ENCODE data around the gene MYO3B.

The MYO3B gene

DNA sequence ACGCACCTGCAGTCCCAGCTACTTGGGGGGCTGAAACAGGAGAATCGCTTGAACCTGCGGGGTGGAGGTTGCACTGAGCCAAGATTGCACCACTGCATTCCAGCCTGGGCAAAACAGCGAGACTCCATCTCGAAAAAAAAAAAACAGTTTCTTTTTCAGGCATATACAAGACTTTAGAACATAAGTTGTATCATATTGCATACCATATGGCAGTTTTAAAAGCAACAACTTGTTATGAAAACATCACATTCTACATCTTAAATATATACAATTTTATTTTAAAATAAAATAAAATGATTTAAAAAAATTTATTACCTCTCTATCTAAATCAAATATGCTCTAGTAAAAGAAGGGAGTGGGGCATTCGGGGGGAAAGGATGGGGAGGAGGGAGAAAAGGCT is 497.8 kb downstream of the MYO3B start:
- Histone ChIP-seq H3K27me3 (ENCODE audit: control insufficient read depth, low read length) (0 out of 2 replicates have a peak, but pooled peaks cover 2% of the 10 kb centered on the region), H3K36me3 (ENCODE audit: control insufficient read depth, low read length) (no peaks in the 10 kb centered on the region), H3K27ac (ENCODE audit: low read depth, low read length) (no peak overlapping the region), H4K20me1 (ENCODE audit: control insufficient read depth, insufficient read depth, low read depth, low read length) (no peaks in the 10 kb centered on the region), H3K79me2 (ENCODE audit: control insufficient read depth, low read length) (no peaks in the 10 kb centered on the region), H3K4me1 (ENCODE audit: control insufficient read depth, low read length) (no peaks in the 10 kb centered on the region), H3K4me3 (ENCODE audit: low read length) (no peak overlapping the region), H3F3A (ENCODE audit: control insufficient read depth, insufficient read depth) (no peaks in the 10 kb centered on the region), H3K4me2 (ENCODE audit: low read length) (no peak overlapping the region), H3K9me2 (replicated peaks; ENCODE audit: control insufficient read depth, low read length) (no peaks in the 10 kb centered on the region), H3K9me3 (ENCODE audit: control insufficient read depth, insufficient read depth, low read length) (no peaks in the 10 kb centered on the region)
- TF ChIP-seq, protein P1, sequence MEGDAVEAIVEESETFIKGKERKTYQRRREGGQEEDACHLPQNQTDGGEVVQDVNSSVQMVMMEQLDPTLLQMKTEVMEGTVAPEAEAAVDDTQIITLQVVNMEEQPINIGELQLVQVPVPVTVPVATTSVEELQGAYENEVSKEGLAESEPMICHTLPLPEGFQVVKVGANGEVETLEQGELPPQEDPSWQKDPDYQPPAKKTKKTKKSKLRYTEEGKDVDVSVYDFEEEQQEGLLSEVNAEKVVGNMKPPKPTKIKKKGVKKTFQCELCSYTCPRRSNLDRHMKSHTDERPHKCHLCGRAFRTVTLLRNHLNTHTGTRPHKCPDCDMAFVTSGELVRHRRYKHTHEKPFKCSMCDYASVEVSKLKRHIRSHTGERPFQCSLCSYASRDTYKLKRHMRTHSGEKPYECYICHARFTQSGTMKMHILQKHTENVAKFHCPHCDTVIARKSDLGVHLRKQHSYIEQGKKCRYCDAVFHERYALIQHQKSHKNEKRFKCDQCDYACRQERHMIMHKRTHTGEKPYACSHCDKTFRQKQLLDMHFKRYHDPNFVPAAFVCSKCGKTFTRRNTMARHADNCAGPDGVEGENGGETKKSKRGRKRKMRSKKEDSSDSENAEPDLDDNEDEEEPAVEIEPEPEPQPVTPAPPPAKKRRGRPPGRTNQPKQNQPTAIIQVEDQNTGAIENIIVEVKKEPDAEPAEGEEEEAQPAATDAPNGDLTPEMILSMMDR (IDR thresholded peaks at IDR 0.05; ENCODE audit: low read depth, low read length, poor library complexity, severe bottlenecking) = no peak

GRCh38 chr2:170679607-170680079 is 501.7 kb downstream of the MYO3B start:
- TF ChIP-seq EZH2phosphoT487 (IDR thresholded peaks at IDR 0.05; ENCODE audit: borderline replicate concordance, low read length) = no peak
- H3K27ac ChIP-seq (ENCODE audit: low read depth, low read length) = no peak overlapping the region
- H3K4me3 ChIP-seq (ENCODE audit: low read length) = no peak overlapping the region

GRCh38 chr2:170680172-170680941 is 502.4 kb downstream of the MYO3B start:
- Histone ChIP-seq H3K4me2 (ENCODE audit: low read length) (no peak overlapping the region), H3K27me3 (ENCODE audit: control insufficient read depth, low read length) (no peaks in the 10 kb centered on the region), H3K9me3 (ENCODE audit: control insufficient read depth, insufficient read depth, low read length) (no peaks in the 10 kb centered on the region), H4K20me1 (ENCODE audit: control insufficient read depth, insufficient read depth, low read depth, low read length) (no peaks in the 10 kb centered on the region), H3K27ac (ENCODE audit: low read depth, low read length) (no peak overlapping the region), H3K4me3 (ENCODE audit: low read length) (no peak overlapping the region), H3K9me2 (replicated peaks; ENCODE audit: control insufficient read depth, low read length) (no peaks in the 10 kb centered on the region), H3K36me3 (ENCODE audit: control insufficient read depth, low read length) (no peaks in the 10 kb centered on the region), H3F3A (ENCODE audit: control insufficient read depth, insufficient read depth) (no peaks in the 10 kb centered on the region), H3K79me2 (ENCODE audit: control insufficient read depth, low read length) (no peaks in the 10 kb centered on the region), H3K4me1 (ENCODE audit: control insufficient read depth, low read length) (no peaks in the 10 kb centered on the region)
- TF ChIP-seq EZH2phosphoT487 (IDR thresholded peaks at IDR 0.05; ENCODE audit: borderline replicate concordance, low read length) = no peak
- TF ChIP-seq, protein P1 (IDR thresholded peaks at IDR 0.05; ENCODE audit: low read depth, low read length, poor library complexity, severe bottlenecking) = no peak

More at GRCh38 chr2:170679607-170680079, 501.7 kb downstream of the MYO3B start:
- Histone ChIP-seq H3K9me2 (replicated peaks; ENCODE audit: control insufficient read depth, low read length) (no peaks in the 10 kb centered on the region), H3K79me2 (ENCODE audit: control insufficient read depth, low read length) (no peaks in the 10 kb centered on the region), H3K4me1 (ENCODE audit: control insufficient read depth, low read length) (no peaks in the 10 kb centered on the region), H3K27me3 (ENCODE audit: control insufficient read depth, low read length) (no peaks in the 10 kb centered on the region), H3K4me2 (ENCODE audit: low read length) (no peak overlapping the region), H3K9me3 (ENCODE audit: control insufficient read depth, insufficient read depth, low read length) (no peaks in the 10 kb centered on the region), H4K20me1 (ENCODE audit: control insufficient read depth, insufficient read depth, low read depth, low read length) (no peaks in the 10 kb centered on the region), H3K36me3 (ENCODE audit: control insufficient read depth, low read length) (no peaks in the 10 kb centered on the region), H3F3A (ENCODE audit: control insufficient read depth, insufficient read depth) (no peaks in the 10 kb centered on the region)

DNA sequence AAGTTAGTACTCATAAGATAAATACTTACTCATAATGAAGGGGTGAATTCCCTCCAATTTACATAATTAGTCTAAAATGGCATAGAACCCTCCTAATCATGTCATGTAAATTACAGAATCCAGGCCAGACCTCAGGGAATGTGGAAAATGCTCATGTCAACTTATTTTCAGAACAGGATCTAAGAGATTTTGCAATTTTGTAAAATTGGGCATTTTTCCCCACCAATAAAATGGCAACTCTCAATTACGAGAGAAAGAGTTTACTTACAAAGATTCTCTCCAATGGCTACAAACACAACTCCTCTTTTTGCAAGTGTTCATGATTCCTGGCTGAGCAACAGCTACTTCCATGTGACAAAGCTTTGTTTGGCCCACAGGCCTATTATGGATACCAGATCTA is 503.4 kb downstream of the MYO3B start:
- Histone ChIP-seq H4K20me1 (ENCODE audit: control insufficient read depth, insufficient read depth, low read depth, low read length) (no peaks in the 10 kb centered on the region), H3K4me1 (ENCODE audit: control insufficient read depth, low read length) (no peaks in the 10 kb centered on the region), H3F3A (ENCODE audit: control insufficient read depth, insufficient read depth) (no peaks in the 10 kb centered on the region), H3K4me3 (ENCODE audit: low read length) (no peak overlapping the region), H3K27me3 (ENCODE audit: control insufficient read depth, low read length) (no peaks in the 10 kb centered on the region), H3K79me2 (ENCODE audit: control insufficient read depth, low read length) (no peaks in the 10 kb centered on the region), H3K36me3 (ENCODE audit: control insufficient read depth, low read length) (no peaks in the 10 kb centered on the region), H3K9me2 (replicated peaks; ENCODE audit: control insufficient read depth, low read length) (no peaks in the 10 kb centered on the region), H3K4me2 (ENCODE audit: low read length) (no peak overlapping the region), H3K9me3 (ENCODE audit: control insufficient read depth, insufficient read depth, low read length) (no peaks in the 10 kb centered on the region), H3K27ac (ENCODE audit: low read depth, low read length) (no peak overlapping the region)
- TF ChIP-seq, protein P1 (IDR thresholded peaks at IDR 0.05; ENCODE audit: low read depth, low read length, poor library complexity, severe bottlenecking) = no peak
- no peak for TF ChIP-seq EZH2phosphoT487 (IDR thresholded peaks at IDR 0.05; ENCODE audit: borderline replicate concordance, low read length)

Measured in DOHH2 (cell line).